ENCODE results near the gene AK2.

The AK2 gene

GRCh38 chr1:33015216-33015615 is 21.5 kb downstream of the AK2 start:
- no peak overlapping the region for H3K4me2 ChIP-seq (ENCODE audit: low read depth, low read length)
- H3K79me2 ChIP-seq (ENCODE audit: low read length): peaks cover 4% of the 10 kb centered on the region; the same call in 1 of the 2 replicates
- no peaks in the 10 kb centered on the region for H3K9me3 ChIP-seq (replicated peaks; ENCODE audit: insufficient read depth, low read length)
- H3K36me3 ChIP-seq (replicated peaks; ENCODE audit: insufficient read depth, low read length): peaks cover 45% of the 10 kb centered on the region
- no peak for DNase-seq
- no peak overlapping the region for H2AFZ ChIP-seq (ENCODE audit: low read length)
- H3K27ac ChIP-seq (ENCODE audit: low read length): no peak overlapping the region
- H3K9ac ChIP-seq (ENCODE audit: low read length): no peak overlapping the region
- H3K4me3 ChIP-seq (ENCODE audit: low read length): no peak overlapping the region
- no peak for TF ChIP-seq EZH2phosphoT487 (IDR thresholded peaks at IDR 0.05; ENCODE audit: low read length)
- no peaks in the 10 kb centered on the region for H3F3A ChIP-seq (ENCODE audit: insufficient read depth, low read length)
- H3K27me3 ChIP-seq (replicated peaks; ENCODE audit: insufficient read depth, low read length): no peaks in the 10 kb centered on the region
- no peaks in the 10 kb centered on the region for H3K4me1 ChIP-seq (ENCODE audit: low read length)
- H3K9me2 ChIP-seq (replicated peaks; ENCODE audit: insufficient read depth, low read length): no peaks in the 10 kb centered on the region
- H4K20me1 ChIP-seq (ENCODE audit: insufficient read depth, low read length): no peaks in the 10 kb centered on the region

GRCh38 chr1:33014464-33015163 is 22.1 kb downstream of the AK2 start:
- DNase-seq: no peak
- Histone ChIP-seq H3K27me3 (replicated peaks; ENCODE audit: insufficient read depth, low read length) (no peaks in the 10 kb centered on the region), H3K9ac (ENCODE audit: low read length) (no peak overlapping the region), H3F3A (ENCODE audit: insufficient read depth, low read length) (no peaks in the 10 kb centered on the region), H3K27ac (ENCODE audit: low read length) (no peak overlapping the region), H3K4me2 (ENCODE audit: low read depth, low read length) (no peak overlapping the region), H2AFZ (ENCODE audit: low read length) (no peak overlapping the region), H3K9me3 (replicated peaks; ENCODE audit: insufficient read depth, low read length) (no peaks in the 10 kb centered on the region), H3K36me3 (replicated peaks; ENCODE audit: insufficient read depth, low read length) (peaks cover 41% of the 10 kb centered on the region), H3K4me1 (ENCODE audit: low read length) (no peaks in the 10 kb centered on the region), H4K20me1 (ENCODE audit: insufficient read depth, low read length) (no peaks in the 10 kb centered on the region), H3K9me2 (replicated peaks; ENCODE audit: insufficient read depth, low read length) (no peaks in the 10 kb centered on the region), H3K79me2 (ENCODE audit: low read length) (peaks cover 4% of the 10 kb centered on the region; the same call in 1 of the 2 replicates), H3K4me3 (ENCODE audit: low read length) (no peak overlapping the region)
- TF ChIP-seq EZH2 (optimal IDR thresholded peaks at IDR 0.05; ENCODE audit: low read depth, low read length) (no peak), EZH2phosphoT487 (IDR thresholded peaks at IDR 0.05; ENCODE audit: low read length) (no peak), CTCF (IDR thresholded peaks at IDR 0.05; ENCODE audit: low read length) (no peak)

- TF ChIP-seq EZH2phosphoT487 (IDR thresholded peaks at IDR 0.05; ENCODE audit: low read length) (no peak), EZH2 (optimal IDR thresholded peaks at IDR 0.05; ENCODE audit: low read depth, low read length) (no peak), CTCF (IDR thresholded peaks at IDR 0.05; ENCODE audit: low read length) (no peak)
- no peaks in the 10 kb centered on the region for H3K27me3 ChIP-seq (replicated peaks; ENCODE audit: insufficient read depth, low read length)
- no peak overlapping the region for H2AFZ ChIP-seq (ENCODE audit: low read length)
- no peak overlapping the region for H3K27ac ChIP-seq (ENCODE audit: low read length)
- peaks cover 2% of the 10 kb centered on the region; the same call in 1 of the 2 replicates for H3K79me2 ChIP-seq (ENCODE audit: low read length)
- H3K4me2 ChIP-seq (ENCODE audit: low read depth, low read length): no peak overlapping the region
- peaks cover 33% of the 10 kb centered on the region for H3K36me3 ChIP-seq (replicated peaks; ENCODE audit: insufficient read depth, low read length)
- H3K9me3 ChIP-seq (replicated peaks; ENCODE audit: insufficient read depth, low read length): no peaks in the 10 kb centered on the region
- DNase-seq: no peak
- H3F3A ChIP-seq (ENCODE audit: insufficient read depth, low read length): no peaks in the 10 kb centered on the region
- no peak overlapping the region for H3K4me3 ChIP-seq (ENCODE audit: low read length)
- no peaks in the 10 kb centered on the region for H4K20me1 ChIP-seq (ENCODE audit: insufficient read depth, low read length)
- H3K9ac ChIP-seq (ENCODE audit: low read length): no peak overlapping the region
- H3K9me2 ChIP-seq (replicated peaks; ENCODE audit: insufficient read depth, low read length): no peaks in the 10 kb centered on the region
- H3K4me1 ChIP-seq (ENCODE audit: low read length): no peaks in the 10 kb centered on the region
These were observed 22.9 kb downstream of the AK2 start for GRCh38 chr1:33013791-33014190.

GRCh38 chr1:33012165-33012564 is 24.5 kb downstream of the AK2 start:
- DNase-seq: no peak
- Histone ChIP-seq H3K9ac (ENCODE audit: low read length) (no peak overlapping the region), H3K9me2 (replicated peaks; ENCODE audit: insufficient read depth, low read length) (no peaks in the 10 kb centered on the region), H2AFZ (ENCODE audit: low read length) (no peak overlapping the region), H3F3A (ENCODE audit: insufficient read depth, low read length) (no peaks in the 10 kb centered on the region), H3K4me1 (ENCODE audit: low read length) (no peaks in the 10 kb centered on the region), H3K27ac (ENCODE audit: low read length) (no peak overlapping the region), H4K20me1 (ENCODE audit: insufficient read depth, low read length) (no peaks in the 10 kb centered on the region), H3K36me3 (replicated peaks; ENCODE audit: insufficient read depth, low read length) (peaks cover 37% of the 10 kb centered on the region), H3K79me2 (ENCODE audit: low read length) (no peaks in the 10 kb centered on the region), H3K4me3 (ENCODE audit: low read length) (no peak overlapping the region), H3K9me3 (replicated peaks; ENCODE audit: insufficient read depth, low read length) (no peaks in the 10 kb centered on the region), H3K27me3 (replicated peaks; ENCODE audit: insufficient read depth, low read length) (no peaks in the 10 kb centered on the region), H3K4me2 (ENCODE audit: low read depth, low read length) (no peak overlapping the region)
- no peak for TF ChIP-seq EZH2 (optimal IDR thresholded peaks at IDR 0.05; ENCODE audit: low read depth, low read length)
- no peak for TF ChIP-seq EZH2phosphoT487 (IDR thresholded peaks at IDR 0.05; ENCODE audit: low read length)
- TF ChIP-seq CTCF (IDR thresholded peaks at IDR 0.05; ENCODE audit: low read length): no peak

Measured in MM.1S (cell line).